Myocyte (in vitro differentiated cells): ENCODE results near the gene HIC1. TPM values are rescaled to one million over a fixed set of nuclear protein-coding genes. Genes with fewer than 3 reads are reported as not detected.
A peak's percentile ranks its signal among the peaks of the same experiment; 100 is the strongest.

Source experiments
- DNase-seq: peaks from one replicate; pipeline ENCODE4 v3.0.0-alpha.2; 2012; ENCODE audit warnings: low read depth
- total RNA-seq: library from RNA; depleted of rRNA; stranded (reverse); fragments of >200 nt; gene quantifications from 2 replicates; pipeline ENCODE4 v1.2.3, GENCODE V29; 2014

Gene HIC1
- total RNA-seq, 1 donor from 2014 or later = 2.9 TPM

- peak; percentile 79 for DNase-seq
These were observed 20.6 kb downstream of the HIC1 start for GRCh38 chr17:2075336-2076086.

DNA sequence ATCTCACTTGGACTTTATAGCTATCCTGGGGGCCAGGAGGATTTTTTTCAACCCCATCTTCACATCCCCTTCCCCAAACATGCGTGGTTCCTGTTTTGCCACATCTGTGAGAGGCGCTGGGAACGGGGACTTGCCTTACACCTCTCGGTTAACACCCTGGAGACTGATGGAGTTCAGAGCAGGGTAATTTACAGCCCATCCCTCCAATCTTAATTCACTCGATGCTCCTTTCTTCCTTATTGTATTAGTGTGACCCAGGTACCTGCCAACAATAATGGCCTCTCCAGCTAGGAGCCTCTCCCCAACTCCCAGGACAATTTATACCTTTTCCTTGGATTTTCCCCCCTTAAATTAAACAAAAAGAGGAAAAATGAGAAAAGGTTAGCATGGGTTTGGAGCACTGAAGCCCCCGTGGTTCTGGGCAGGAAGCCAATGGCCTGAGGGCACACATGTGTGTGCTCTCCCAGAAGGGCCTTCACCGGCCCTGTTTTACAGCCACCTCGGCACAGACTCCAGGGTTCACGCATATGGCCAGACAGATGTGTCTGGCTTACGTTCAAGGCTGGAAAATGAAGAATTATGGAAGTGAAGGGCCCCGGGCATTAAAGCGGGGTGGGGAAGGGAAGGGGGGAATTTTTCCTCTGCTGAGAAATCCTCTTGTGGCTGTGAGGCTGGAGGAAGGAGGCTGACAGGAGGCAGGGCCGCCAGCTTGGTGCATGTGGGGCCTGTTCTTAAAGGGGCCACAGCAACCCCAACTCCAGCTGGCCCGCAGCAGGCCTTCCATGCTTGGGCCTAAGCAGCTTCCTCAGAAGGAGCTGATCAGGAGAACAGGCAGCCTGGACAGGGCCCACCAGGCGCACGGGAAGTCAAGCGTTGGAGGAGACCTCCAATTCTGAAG is 21.4 kb downstream of the HIC1 start:
- no peak for DNase-seq

- DNase-seq = no peak
These were observed 22.1 kb downstream of the HIC1 start for GRCh38 chr17:2077040-2077439.

DNA sequence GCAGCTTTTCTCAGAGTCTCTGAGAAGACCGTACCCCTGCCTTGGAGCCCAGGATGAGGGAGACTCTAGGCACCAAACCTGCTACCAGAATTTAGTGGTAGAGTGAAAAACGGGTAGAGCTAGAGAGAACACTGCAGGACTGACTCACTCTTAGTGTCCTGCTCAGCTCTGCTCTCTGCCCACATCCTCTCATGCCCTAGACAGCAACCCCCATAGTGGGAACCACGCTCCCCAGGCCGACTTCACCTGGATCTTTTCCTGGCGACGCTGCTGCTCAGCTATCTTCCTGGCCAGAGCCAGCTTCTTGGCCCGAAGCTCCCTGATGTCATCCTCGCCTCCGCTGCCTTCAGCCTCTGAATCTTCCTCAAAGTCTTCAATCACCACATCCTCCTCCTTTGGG is 26.7 kb downstream of the HIC1 start:
- peak; percentile 22 for DNase-seq

GRCh38 chr17:2082003-2082781 is 27.3 kb downstream of the HIC1 start:
- DNase-seq = peak; percentile 89

GRCh38 chr17:2083613-2084035 is 28.7 kb downstream of the HIC1 start:
- no peak for DNase-seq

DNA sequence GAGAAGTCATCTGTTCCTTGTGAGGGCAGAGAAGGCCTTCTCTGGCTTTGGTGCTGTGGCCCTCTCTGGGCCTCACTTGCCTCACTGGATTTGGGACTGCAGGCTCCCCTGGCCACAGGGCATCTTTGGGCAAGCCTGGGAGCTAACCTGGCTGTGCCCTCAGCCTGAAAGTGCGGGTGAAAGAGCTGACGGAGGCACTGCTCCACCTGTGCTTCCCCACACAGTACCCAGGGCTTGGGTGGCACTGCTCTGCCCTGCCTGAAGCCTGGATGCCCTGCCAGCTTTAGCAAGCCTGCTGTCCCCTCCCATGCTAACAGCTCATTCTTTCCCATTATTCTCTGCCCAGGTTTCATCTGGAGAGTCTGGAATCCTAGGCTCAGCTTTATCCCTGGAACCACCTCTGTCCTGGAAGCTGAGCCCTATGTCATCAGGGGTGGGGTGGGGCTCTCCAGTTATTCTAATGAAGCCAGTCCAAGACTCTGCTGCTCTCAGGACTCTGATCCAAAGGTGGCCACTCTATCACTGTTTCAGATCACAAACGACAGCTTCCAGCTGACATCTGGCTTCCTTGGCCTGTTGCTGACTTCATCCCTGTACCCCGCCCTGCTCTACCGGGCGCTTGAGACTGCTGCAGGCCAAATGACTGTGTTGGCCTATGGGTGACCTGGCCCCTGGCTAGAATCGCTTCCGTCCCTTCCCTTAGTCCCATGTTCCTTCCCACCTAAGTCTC is 29.3 kb downstream of the HIC1 start:
- peak; percentile 21 for DNase-seq

GRCh38 chr17:2084766-2085647 is 30.1 kb downstream of the HIC1 start:
- no peak for DNase-seq

DNA sequence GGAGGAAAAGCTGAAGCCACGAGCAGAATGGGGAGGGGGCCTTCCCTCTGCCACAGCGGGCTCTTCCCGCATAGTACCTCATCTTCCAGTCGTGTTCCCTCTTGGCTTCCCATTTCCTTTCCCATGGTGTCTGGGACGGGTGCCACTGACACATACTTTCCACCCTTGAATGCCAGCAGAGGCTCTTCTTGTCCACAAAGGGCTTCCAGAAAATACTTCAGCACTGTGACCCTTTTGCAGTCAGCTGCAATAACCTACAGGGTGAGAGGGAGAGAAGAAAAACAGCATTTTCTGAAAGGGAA is 30.7 kb downstream of the HIC1 start:
- DNase-seq = peak; percentile 50

- no peak for DNase-seq
These were observed 31.4 kb downstream of the HIC1 start for GRCh38 chr17:2086306-2086705.

- no peak for DNase-seq
These were observed 32.8 kb downstream of the HIC1 start for GRCh38 chr17:2087597-2088211.

DNA sequence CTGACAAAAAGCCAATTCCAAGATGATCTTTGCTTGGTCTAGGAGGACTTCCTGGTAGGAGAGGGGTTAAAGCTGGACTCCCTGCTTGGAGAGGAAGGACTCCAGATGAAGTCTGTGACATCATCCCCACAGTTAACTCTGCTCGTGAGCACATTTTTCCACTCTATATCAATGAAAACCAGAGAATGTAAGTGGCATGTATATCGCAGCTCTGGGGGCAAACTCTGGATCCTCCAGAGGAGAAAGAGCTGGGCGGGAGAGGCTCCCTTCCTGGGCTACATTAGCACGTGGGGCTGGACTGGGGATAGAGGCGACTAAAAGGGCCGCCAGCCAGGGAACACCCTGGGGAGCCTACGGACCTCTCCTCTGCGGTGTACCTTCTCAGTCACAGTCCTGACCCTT is 34.1 kb downstream of the HIC1 start:
- DNase-seq = no peak

DNA sequence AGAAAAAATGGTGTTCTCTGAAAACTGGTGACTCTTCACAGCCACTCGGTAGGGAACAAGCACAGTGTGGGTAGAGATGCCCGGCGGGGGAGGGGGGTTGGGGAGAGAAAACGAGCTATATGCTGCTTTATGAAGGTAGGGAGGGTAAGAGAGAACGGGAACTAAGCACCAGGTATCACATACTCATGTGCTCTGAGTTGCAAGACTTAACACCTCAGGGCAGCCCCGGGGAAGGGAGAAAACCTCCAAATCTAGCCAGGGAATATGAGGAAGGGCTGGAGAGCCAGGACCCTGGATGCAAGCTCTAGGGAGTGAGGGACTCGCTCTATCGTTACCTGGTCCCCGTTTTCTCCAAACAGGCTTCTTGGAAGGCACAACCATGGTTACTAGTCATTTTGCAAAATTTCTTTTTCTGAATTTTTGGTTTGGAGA is 35.3 kb downstream of the HIC1 start:
- DNase-seq = no peak

DNA sequence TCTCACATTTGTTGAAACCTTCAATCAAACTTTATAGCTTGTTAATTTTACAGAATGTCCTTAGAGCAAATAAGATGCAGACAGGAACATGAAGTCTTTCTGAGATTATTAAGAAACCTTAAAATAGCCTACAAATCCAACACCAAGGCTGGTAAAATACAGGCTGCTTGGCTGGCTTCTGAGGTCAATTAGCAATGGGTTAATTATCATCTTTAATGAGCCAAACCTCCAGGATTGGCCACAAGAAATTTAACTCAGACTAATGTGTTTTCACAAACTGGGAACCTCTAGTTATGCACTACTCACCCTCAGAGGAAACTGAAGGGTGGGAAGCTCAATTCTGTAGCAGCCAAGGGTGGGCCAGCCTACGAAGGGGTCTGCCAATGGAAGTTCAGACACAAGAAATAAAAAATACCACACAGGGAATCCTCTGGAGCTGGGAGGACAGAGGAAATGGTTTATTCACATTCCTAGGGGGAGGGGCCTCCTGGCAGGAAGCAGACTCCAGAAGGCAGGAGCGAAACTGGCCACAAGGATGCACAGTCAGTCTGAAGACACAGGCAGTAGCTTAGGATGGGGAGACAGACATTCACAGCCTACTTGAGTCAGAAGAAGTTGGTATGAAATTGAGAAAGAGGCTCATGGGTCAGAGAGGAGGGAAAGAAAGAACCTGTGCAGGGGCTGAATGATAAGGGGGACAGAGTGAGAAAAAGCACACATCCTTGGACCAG is 36.1 kb downstream of the HIC1 start:
- peak; percentile 58 for DNase-seq

GRCh38 chr17:2092253-2092652 is 37.4 kb downstream of the HIC1 start:
- peak; percentile 23 for DNase-seq

GRCh38 chr17:2093349-2093748 is 38.4 kb downstream of the HIC1 start:
- DNase-seq = no peak

DNA sequence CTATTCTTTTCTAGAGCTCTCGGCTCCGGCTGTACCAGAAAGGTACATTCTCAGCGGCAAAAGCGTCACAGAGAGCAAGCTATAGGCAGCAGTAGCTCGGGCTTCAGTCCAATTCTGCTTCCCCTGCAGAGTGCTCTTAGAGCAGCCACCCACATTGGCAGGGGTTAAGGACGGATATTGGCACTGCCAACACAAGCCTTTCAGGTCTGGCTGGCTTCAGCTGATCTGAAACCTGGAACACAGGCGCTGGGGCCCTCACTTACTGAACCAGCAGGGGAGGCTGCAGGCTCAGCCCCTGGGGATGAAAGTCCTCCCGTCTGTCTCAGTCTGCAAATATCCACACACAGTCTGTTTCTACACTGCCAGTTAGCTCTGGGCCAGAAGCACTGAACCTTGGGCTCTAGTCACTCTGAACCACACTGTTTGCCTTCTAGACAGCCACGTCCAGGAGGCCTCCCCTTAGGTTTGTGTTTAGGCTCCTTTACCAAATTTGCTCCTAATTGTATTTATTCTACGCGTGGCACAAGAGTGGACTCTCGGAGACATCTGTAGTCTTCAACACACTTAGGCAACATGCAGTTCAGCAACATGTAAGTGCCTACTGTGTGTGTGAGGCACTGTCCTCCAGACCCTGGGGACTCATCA is 40.1 kb downstream of the HIC1 start:
- DNase-seq = no peak

DNA sequence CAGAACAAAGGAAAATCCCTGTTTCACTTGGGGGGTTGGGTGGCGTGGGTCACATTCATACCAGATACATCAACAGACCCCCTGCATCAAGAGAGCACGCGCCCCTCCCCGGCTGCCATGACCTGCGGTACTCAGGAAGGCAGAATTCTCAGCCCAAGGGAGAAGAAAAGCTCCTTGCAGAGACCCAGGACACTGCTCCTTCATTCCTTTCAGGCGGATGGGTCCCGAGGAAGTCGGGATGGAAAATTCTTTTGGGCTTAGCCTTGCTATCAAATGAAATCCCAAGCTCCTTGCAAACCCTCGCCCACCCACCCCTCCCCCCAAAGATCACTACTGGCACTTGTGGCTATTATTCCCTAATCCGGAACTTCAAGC is 40.6 kb downstream of the HIC1 start:
- DNase-seq = no peak
